GM19438 (cell line): Measurements from ENCODE around the gene TMEM170B.

ENCODE experiments used
- ATAC-seq: cut with Tn5 transposase; IDR thresholded peaks from one replicate; pipeline ENCODE4 v1.9.1; 2021; ENCODE audit warnings: low read depth; ENCODE audit not compliant: unreplicated experiment

TMEM170B gene

GRCh38 chr6:11609324-11610071, 71.9 kb downstream of the TMEM170B start:
- no peak for ATAC-seq

GRCh38 chr6:11613336-11613735, 75.8 kb downstream of the TMEM170B start:
- ATAC-seq, result no peak

GRCh38 chr6:11613858-11614257, 76.3 kb downstream of the TMEM170B start:
- ATAC-seq, result no peak

GRCh38 chr6:11614534-11615213, 77.1 kb downstream of the TMEM170B start:
- ATAC-seq, result no peak

- ATAC-seq, result no peak
These were observed 77.7 kb downstream of the TMEM170B start for GRCh38 chr6:11615214-11615602.

- ATAC-seq, result no peak
These were observed 78.7 kb downstream of the TMEM170B start for GRCh38 chr6:11616200-11616611.

- no peak for ATAC-seq
These were observed 81.0 kb downstream of the TMEM170B start for GRCh38 chr6:11618533-11618932.

- no peak for ATAC-seq
These were observed 83.6 kb downstream of the TMEM170B start for GRCh38 chr6:11621119-11621518.

GRCh38 chr6:11622156-11622555, 84.6 kb downstream of the TMEM170B start:
- ATAC-seq, result no peak

GRCh38 chr6:11623272-11623671, 85.7 kb downstream of the TMEM170B start:
- ATAC-seq, result no peak

- no peak for ATAC-seq
These were observed 87.8 kb downstream of the TMEM170B start for GRCh38 chr6:11625302-11625701.

GRCh38 chr6:11626356-11626755, 88.8 kb downstream of the TMEM170B start:
- ATAC-seq, result no peak

- ATAC-seq, result no peak
These were observed 91.0 kb downstream of the TMEM170B start for GRCh38 chr6:11628562-11628961.

- ATAC-seq, result no peak
These were observed 93.5 kb downstream of the TMEM170B start for GRCh38 chr6:11631008-11631407.

GRCh38 chr6:11631539-11631938, 94.0 kb downstream of the TMEM170B start:
- ATAC-seq, result no peak

- ATAC-seq, result no peak
These were observed 94.7 kb downstream of the TMEM170B start for GRCh38 chr6:11632231-11632630.

- no peak for ATAC-seq
These were observed 95.4 kb downstream of the TMEM170B start for GRCh38 chr6:11632795-11633511.
